Kidney capillary endothelial cell (primary cell): ENCODE results near the gene ABL1.

Experiments used
- DNase-seq: peaks from one replicate; pipeline ENCODE4 v3.0.0-alpha.2; 2018; ENCODE audit warnings: low spot score

ABL1 gene

DNA sequence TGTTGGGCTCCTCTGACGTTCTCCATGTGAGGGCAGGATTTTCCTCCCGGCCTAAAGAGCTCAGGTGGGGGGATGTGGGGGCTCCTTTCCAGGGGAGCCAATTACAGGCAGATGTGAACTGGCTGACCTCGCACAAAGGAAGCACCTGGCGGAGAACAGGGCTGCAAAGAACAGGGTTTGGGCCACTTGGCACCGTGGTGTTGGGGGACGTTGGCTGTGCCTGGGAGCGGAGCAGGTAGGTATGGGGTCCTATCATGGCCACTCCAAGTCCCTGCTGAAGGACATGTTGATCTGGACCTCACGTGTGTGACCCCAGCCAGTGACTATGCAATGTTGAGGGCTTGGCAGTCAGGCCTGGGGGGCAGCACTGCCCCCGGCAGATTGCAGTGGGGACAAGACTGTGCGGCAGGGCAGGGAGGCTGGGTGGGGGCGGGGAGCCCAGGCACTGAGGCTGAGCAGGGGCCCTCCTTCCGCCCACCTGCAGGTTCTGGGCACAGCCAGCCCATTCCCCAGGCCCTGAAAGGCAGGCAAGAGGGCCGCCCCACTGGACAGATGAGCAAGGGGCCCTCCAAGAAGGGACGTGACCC is 84.6 kb downstream of the ABL1 start:
- DNase-seq = no peak

DNA sequence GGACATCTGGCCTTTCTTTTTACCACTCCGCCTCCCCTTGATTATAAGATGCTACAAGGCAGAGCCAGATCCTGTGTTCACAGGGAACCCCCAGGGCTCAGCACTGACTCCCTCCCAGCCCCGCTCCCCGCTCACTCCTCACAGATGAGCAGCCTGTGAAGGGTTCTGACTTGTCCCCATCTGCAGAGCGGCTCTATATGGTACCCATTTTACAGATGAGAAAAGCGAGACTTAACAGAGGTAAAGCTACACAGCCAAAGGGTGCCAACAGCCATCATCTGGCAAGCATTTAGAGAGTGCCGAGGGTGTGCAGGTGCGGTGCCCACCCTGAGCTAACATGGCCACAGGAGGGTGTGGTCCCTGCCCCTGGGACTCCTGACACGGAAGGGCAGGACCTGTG is 85.2 kb downstream of the ABL1 start:
- no peak for DNase-seq

DNA sequence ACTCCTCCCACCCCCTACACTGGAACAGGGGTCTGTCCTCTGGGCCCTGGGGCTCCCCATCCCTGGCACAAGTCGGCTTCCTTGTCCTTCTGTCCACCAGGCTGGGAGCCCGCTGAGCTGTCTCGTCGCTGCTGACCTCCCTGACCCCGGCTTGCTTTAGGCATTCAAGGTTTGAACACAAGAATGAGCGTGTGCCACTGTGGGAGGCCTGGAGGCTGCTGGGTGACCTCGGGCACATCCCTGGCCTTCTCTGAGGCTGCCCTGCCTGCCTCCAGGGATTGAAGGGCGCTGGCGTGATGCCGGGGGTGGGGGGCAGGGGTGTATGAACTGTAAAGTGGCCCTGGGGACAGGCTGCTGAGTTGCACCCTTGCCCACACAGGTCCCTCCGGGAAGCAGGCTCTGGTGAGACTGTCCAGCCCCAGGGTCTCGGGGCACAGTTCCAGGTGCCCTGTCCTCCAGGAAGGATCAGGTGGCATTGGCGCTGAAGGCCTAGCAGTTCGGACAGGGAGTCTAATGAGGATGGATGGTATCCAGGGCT is 85.8 kb downstream of the ABL1 start:
- no peak for DNase-seq

DNA sequence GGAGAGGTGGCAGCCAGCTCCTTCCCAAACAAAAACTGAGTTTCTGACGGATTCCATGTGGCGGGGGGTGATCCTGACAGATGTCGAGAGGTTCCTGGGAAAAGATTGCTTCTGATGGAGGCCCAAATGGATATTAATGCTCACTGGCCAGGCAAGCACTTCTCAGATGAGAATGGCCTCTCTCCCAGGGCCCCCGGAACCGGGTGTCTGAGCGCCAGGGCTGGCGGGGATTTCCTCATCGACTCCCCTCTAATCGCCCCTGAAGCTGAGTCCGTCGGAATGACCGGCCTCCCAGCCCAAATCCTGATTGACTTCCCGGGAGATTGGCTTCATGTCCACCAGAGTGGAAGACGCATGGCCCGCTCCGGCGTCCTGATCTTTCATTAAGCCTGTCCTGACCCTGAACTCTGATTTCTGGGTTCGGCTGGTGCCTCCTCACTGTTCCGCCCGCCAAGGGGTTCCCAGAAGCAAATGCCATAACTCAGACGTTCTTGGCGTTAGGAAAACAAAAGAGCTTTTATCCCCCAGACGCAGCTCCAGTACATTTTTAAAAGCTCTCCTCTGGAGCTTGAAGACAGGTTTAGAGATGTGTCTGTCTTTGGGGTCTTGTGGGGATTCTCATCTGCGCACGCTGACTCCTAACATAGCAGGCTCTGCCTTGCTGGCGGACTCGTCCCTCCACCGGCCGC is 86.4 kb downstream of the ABL1 start:
- no peak for DNase-seq

DNA sequence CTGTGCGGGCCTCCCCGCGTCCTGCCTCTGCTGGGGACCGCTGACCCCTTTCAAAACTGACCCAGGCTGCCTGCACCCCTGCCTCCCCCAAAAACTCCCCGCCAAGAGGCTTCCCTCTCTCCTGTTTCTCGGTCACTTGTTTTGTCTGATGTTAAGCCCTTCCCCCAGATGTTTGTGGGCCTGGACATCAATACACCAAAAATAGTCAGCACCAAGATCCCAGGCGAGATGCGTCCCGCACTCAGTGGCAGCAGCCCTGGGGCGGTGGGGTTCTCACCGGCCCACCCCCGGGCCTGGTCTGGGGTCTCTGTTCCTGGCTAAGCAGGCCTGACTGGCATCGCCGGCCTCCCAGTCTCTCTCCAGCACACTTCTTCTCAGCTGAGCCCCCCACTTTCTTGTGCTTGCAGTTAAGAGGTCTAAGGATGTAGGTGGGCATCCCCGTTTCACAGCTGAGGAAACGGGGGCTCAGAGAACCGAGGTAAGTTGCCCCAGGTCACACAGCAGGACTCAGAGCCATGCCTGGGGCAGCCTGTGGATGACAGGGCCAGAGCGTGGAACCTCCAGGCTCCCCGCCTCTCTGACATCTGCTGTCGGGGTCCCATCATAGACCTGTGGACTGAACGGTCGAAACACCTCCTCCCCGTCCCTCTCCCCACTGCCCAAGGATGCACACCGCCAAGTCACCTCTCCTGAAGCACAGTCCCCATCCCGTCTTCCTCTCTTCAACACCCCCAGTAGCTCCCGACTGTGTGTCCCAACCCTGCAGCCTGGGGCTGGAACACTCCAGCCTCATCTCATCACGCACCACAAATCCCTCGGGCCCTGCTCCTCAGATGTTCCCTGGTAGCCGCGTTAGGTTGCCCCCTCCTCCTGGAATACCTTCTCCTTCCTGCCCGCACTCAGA is 87.2 kb downstream of the ABL1 start:
- DNase-seq = no peak

DNA sequence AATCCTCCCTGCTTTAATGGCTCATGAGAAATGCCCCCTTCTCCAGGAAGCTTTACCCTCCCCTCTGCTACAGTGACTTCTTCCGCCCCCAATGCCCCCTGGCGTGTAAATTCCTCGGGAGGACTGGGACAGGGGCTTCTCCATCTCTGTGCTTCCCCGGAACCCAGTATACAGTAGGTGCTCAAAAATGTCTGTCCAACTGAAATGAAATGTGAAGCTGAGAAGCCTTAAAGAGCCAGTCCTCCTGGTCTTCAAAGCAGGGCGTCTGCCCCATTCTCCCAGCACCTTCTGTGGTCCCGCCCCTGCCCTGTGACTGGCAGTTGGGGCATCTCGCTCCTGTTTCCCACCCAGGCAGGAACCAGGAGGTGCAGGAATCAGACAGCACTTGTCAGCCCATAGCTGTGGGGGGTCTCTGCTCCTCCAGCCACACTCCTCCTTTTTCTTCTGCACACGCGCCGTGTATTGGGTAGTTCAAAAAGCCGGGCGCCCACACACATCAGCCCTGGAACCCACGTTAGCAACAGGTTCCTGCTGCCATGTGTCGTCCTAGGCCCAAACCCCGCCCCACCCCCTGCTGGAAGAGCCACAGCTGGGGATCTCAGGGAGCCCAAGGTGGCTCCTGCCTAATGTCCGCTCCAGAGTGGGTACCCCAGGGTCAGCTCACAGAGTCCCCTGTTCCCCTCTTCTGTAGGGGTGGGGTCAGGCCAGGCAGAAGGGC is 88.0 kb downstream of the ABL1 start:
- no peak for DNase-seq

DNA sequence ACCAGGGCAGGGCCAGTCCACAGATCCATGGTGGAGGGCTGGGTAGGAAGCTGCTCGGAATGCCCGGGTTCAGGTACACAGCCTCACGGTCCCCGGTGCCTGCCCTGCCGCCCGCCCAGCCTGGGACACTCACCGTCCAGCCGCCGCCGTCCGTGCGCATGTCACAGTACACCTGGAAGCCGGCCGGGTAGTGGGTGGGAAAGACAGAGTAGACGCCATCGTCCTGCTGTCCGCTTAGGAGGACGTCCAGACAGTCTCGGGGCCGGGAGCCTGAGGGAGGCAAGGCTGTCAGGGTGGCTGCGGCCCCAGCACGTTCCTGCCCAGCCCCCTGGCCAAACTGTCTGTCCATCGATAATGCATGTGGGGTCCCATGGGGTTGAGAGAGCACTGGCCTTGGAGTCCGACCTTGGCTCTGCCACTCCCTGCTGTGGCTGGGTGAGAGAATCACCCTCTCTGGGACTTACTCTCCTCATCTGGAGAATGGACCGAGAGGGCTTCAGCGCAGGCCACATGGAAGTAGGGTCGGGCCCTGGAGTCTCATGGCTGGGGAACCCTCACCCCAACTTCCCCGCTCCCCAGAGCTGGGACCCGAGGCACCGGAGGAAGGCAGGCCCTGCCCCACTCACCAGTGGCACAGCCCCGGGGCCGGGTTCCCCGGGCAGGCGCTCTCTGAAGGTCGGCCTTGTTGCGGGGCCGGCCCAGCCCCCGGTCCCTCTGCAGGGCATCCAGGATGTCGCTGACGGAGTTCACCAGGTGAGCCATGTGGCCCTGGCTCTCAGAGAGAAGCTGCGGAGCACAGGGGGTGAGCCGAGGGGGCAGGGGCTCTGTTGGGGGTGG is 88.8 kb downstream of the ABL1 start:
- no peak for DNase-seq

DNA sequence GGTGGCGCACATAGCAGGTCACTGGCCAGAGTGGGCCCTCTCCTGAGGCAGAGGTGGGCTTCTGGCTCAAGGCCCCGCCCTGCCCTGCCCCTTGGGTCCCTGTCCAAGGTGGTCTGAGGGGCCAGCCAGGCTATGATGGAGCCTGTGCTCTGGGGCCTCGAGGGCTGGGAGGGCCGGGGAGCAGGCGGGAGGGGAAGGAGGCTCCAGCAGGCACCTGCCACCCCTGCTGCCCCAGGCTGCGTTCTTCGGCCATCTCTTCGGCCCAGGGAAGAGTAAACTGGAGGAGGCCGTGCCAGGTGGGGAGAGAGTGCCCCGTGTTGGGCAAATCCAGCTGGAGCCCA is 89.4 kb downstream of the ABL1 start:
- no peak for DNase-seq

DNA sequence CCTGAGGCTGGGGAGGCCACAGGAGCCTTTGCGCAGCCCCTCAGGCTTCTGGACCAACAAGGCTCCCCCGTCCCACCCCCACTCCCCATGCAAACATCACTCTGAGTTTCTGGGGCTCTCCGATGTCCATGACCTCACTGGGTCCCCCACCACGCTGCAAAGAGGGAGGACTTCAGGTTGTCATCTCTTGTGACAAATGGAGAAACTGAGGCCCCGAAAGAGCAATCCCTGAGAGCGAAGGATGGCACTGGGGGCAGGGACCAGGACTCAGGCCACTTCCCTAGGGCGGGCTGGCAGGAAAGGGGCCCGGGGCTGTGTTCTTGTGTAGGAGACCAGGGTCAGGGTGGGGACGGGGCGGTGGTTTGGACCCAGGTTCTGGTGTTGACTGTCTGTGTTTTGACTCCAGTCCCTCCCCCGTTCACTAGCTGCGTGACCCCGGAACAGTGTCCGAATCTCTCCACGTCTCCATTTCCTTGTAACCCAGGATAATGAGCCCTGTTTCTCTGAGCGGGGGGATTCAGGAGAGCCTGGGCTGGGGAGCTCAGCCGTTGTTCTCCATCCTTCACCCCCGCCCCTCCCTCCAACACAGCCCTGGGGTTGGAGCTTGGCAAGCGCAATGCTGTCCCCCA is 90.1 kb downstream of the ABL1 start:
- DNase-seq = no peak

DNA sequence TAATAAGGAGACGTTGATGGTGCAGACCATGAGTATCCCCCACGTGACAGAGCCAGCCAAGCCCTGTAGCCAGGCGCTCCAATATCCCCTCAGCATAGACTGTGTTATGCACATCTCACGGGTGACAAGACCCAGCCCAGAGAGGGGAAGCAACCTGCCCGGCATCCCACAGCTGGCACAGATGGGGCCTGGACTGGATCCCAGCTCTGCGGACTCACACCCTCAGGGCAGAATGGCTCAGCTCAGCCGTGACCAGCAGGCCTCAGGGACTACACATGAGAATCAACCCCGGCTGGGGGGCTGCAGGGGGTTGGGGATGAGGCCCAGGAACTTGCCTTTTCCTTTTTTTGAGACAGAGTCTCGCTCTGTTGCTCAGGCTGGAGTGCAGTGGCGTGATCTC is 92.3 kb downstream of the ABL1 start:
- DNase-seq = no peak

DNA sequence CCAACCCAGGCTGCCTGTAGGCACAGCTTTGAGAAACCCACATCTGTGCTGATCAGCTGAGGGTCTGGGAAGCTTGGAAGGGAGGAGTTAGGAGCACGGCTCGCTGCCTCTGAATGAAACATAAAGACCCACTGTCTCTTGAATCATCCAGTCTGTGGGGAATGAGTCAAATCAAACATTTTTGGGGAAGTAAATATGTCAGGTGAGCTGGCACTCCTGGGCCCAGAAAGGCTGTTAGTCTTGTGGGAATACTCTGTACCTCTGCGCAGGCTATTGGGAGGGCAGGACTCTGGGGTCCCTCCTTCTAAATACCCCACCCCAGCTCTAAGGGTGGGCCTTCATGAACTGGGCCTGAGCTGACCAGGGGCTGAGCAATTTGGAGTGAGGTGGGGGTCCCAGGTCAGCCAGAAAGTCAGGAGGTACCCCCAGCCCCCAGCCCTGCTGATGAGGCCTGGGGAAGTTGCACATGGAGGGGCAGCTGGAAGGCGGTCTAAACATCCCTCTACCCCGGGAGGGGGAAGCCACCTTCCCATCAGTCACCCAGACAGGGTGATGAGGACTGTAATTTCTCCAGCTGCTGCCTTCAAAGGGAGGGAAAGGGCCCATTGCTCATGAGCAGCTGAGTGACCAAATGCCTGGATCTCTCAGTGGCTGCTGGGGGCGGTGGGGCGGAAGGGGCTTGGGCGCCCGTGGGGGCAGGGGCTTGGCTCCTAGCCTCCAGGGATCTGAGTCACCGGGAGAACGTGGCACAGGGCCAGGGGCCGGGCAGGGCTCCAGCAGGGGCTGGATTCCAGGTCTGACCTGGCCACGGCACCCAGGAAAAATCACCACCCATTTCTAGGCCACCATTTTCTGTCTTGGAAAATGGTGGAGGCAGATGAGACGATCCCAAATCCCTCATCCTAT is 93.2 kb downstream of the ABL1 start:
- no peak for DNase-seq

DNA sequence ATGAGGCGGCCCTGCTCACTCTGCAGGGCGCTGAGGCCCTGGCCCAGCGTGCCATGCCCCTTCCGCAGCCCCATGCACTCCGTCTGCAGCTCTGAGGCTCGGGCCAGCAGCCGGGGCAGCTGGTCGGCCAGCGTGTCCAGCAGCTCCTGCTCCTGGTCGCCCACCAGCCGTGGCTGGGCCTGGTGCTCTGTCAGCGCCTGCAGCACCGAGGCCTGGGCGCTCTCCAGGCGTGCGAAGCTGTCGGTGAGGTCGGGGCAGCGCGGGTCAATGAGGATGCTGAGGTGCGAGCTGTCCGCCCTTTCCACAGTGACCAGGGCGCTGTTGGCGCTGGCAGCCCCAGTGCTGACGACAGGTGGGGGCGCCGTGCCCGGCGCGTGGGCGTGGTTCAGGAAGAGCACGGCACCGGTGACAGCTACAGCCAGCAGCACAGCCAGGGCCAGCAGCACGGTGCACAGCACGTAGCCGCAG is 94.6 kb downstream of the ABL1 start:
- no peak for DNase-seq

DNA sequence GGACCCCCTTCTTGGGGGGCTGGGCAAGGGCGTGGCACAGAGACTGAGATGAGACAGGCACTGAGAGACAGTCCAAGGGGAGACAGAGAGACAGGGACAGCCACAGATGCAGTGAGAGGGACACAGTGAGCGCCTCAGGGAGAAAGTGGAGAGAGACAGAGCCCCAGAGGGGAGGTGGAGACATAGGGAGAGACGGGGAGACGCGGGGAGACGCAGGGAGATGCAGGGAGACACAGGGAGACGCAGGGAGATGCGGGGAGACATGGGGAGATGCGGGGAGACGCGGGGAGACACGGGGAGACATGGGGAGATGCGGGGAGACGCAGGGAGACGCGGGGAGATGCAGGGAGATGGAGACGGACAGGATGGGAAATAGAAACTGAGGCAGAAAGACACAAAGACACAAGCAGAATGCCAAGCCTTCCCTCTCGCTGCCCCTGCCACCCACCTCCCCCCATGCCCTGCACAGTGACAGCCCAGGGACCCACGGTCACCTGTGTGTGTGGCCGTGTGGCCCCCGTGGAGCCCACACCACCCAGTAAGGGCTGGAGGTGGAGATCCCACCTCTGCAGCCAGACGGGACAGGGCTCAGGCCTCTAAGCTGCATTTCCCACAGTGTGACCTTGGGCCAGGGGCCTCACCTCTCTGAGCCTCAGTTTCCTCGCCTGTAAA is 95.2 kb downstream of the ABL1 start:
- DNase-seq = no peak

DNA sequence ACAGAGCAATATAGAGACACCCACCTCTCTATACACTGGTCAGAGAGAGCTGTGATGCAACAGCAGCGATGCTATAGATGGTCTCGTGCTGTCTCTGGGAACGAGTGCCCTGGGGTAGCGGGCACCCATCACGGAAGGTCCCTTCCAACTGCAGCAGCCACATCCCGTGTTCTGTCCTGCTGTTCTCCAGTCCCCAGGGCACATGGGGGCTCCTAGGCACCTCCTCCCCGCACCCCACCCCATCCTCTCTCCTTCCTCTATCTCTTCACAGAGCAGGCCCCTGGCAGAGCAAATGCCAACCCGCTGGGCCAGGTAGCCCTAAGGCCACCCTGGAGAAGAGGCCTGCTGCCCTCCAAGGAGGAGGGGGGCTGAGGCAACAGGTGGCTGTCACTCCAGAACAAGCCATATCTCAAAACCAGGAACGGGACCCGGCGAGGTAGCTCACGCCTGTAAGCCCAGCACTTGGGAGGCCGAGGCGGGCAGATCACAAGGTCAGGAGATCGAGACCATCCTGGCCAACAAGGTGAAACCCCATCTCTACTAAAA is 95.8 kb downstream of the ABL1 start:
- DNase-seq = no peak

DNA sequence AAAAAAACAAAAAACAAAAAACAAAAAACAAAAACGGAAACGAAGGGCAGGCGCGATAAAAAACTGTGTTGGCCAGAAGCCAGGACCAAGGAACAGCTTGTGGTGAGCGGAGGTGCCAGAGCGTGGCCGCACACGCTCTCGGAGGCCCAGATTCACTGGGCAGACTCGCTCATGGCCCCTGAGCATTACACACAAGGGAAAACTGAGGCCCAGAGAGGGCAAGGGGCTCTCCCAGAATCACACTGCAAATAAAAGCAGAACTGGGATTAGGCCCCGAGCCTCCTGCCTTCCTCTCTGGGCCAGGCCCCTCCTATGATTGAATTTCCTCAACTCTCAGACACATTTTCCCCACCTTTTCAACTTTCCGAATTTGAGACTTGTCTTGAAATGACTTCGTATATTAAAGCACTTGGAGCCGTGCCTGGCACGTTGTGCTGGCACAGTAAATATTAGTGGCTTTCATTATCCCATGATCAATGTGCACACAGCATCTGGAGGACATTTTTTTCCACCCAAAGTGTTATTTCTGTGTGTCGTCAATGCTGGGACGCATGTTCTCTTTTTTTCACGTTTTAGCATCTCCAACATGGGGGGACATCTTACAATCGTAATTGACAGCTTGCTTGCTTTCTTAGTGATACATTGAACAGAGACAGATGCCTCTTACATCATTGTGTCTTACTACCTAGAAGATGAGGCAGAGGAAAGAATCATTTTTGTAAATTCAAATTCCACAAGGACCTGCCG is 96.6 kb downstream of the ABL1 start:
- no peak for DNase-seq

DNA sequence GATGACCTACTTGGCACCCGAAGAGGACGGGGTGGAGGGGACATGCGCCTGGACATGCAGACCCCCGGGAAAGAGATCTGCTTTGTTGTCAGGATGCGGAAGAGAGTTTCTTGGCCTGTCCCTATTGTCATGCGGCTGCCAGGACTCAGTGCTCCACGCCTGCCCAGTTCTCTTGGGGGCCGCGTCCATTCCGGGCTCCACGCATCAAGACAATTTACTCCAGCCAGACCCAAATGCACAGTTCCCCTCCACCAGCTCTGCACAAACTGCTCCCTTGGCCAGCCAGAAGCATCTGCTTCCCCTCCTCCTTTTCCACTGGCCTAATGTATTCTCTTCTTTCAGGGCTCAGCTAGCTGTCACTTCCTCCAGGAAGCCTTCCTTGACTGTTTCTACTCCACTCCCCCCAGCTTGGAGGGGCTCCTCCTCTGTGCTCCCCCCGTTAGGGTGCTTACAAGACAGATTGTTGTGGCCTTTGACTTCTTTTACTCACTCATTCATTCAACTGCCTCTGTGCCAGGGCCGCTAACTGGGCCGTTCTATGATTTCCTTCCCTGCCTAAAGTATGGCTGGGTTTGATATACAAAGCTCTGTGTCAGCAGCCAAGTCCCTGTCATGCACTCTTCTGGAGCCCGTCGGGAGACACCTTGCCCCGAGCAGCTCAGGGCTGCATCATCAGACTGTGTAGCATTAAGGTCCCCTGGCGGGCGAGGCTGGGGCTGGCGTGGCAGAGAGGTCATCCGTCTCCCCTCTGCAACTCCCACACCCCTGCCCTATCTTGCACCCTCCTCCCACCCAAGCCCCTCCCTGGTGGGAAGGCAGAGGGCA is 97.4 kb downstream of the ABL1 start:
- no peak for DNase-seq
